Rectal smooth muscle tissue (tissue), 1 donor: ENCODE results near the gene ANKZF1.
A peak's percentile ranks its signal among the peaks of the same experiment; 100 is the strongest.

Experiments used
- H3K27ac ChIP-seq: one replicate; pipeline ENCODE4 v1.7.0; 2013; ENCODE audit warnings: low read depth, low read length, inconsistent platforms
- H3K27me3 ChIP-seq: one replicate; pipeline ENCODE4 v1.7.0; 2013; ENCODE audit warnings: low read length; ENCODE audit not compliant: control insufficient read depth, insufficient read depth
- H3K36me3 ChIP-seq: one replicate; pipeline ENCODE4 v1.7.0; 2013; ENCODE audit warnings: low read length; ENCODE audit not compliant: control insufficient read depth, insufficient read depth
- H3K4me1 ChIP-seq: one replicate; pipeline ENCODE4 v1.7.0; 2013; ENCODE audit warnings: low read length; ENCODE audit not compliant: control insufficient read depth, insufficient read depth
- H3K4me3 ChIP-seq: one replicate; pipeline ENCODE4 v1.7.0; 2013; ENCODE audit warnings: low read length
- H3K9ac ChIP-seq: one replicate; pipeline ENCODE4 v1.7.0; 2013; ENCODE audit warnings: low read length

Gene ANKZF1, protein sequence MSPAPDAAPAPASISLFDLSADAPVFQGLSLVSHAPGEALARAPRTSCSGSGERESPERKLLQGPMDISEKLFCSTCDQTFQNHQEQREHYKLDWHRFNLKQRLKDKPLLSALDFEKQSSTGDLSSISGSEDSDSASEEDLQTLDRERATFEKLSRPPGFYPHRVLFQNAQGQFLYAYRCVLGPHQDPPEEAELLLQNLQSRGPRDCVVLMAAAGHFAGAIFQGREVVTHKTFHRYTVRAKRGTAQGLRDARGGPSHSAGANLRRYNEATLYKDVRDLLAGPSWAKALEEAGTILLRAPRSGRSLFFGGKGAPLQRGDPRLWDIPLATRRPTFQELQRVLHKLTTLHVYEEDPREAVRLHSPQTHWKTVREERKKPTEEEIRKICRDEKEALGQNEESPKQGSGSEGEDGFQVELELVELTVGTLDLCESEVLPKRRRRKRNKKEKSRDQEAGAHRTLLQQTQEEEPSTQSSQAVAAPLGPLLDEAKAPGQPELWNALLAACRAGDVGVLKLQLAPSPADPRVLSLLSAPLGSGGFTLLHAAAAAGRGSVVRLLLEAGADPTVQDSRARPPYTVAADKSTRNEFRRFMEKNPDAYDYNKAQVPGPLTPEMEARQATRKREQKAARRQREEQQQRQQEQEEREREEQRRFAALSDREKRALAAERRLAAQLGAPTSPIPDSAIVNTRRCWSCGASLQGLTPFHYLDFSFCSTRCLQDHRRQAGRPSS

DNA sequence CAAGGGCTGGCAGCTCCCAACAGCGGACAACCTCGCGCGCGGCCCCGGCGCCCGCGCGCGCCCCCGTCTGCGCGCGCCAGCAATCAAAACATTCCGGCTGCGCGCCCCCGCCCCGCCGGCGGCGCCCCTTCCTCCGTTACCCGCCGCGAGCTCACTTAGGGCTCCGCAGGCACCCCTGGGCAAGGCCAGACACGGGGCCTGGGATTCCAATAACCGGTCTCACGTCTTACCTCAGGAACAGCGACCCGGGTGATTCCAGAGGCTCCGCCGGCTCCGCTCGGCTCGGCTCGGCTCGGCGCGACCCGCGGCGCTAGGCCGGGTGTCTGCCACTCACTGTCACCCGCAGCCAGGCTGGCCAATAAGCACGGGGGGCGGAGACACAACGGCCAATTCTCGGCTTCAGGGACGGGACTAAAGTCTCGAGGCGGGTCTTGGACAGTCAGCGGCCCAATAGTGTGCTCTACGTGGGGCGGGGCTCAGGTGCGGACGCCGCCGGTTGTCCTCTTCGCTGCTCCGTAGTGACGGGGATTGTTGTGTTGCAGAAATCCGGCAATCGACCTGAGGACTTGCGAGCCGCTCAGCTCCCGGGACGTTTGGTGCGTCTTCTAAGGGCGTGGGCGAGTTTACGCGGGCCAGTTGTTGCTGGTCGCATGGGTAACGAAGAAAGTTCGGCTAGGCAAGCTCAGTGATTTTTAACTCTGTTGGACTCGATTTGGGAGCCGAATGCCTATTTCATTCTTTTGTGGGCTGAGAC is at the start of gene ANKZF1, which contains the start of gene ATG9A:
TSS of gene ANKZF1 (plus strand) at position 502 of the 754 bp plus-strand sequence. CDS start 452 bp downstream, outside the sequence.
TSS of gene ATG9A (minus strand) at position 332 of the 754 bp plus-strand sequence. CDS start 1,612 bp downstream, outside the sequence.
- Histone ChIP-seq H3K36me3 (peaks cover 35% of the 10 kb centered on the region), H3K27me3 (no peaks in the 10 kb centered on the region), H3K27ac (peak within 1 kb of the TSS; percentile 94), H3K9ac (peak within 1 kb of the TSS; percentile 98), H3K4me3 (peak within 1 kb of the TSS; percentile 96), H3K4me1 (peaks cover 16% of the 10 kb centered on the region)

DNA sequence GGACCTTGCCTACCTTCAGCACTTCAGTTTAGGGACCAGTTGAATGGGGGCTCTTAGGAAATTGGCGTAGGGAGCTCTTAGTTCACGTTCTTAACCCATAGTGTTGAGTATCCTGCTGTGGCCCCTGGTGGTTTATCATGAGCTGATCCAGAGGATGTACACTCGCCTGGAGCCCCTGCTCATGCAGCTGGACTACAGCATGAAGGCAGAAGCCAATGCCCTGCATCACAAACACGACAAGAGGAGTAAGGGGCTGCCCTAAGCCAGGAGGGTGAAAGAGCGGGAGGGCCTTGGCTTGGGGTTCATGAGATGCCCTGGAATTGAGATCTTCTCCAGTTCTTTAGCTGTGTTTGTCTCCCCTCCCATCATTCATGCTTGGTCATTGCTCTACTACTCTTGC is 48.6 kb upstream of the ANKZF1 start:
- no peak overlapping the region for H3K9ac ChIP-seq
- H3K27me3 ChIP-seq, result no peaks in the 10 kb centered on the region
- no peak overlapping the region for H3K27ac ChIP-seq
- H3K36me3 ChIP-seq, result peaks cover 34% of the 10 kb centered on the region
- H3K4me1 ChIP-seq, result peaks cover 10% of the 10 kb centered on the region
- H3K4me3 ChIP-seq, result no peak overlapping the region

DNA sequence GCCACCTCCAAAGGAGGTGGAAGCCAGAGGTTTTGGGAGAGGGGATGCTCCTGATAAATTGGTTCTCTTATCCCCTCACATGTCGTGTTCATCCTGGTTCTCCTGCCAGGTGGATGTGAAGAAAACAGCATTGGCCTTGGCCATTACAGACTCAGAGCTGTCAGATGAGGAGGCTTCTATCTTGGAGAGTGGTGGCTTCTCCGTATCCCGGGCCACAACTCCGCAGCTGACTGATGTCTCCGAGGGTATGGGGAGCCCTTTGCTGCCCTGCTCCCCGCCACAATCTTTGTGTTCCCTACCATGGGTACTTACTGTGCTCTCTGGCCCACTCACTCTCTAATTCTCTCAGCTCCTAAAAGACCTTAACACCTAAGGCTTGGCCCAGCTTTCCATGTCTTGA is 48.1 kb upstream of the ANKZF1 start:
- H3K36me3 ChIP-seq, result peaks cover 34% of the 10 kb centered on the region
- H3K27ac ChIP-seq, result no peak overlapping the region
- H3K9ac ChIP-seq, result no peak overlapping the region
- H3K27me3 ChIP-seq, result no peaks in the 10 kb centered on the region
- no peak overlapping the region for H3K4me3 ChIP-seq
- H3K4me1 ChIP-seq, result peaks cover 10% of the 10 kb centered on the region

DNA sequence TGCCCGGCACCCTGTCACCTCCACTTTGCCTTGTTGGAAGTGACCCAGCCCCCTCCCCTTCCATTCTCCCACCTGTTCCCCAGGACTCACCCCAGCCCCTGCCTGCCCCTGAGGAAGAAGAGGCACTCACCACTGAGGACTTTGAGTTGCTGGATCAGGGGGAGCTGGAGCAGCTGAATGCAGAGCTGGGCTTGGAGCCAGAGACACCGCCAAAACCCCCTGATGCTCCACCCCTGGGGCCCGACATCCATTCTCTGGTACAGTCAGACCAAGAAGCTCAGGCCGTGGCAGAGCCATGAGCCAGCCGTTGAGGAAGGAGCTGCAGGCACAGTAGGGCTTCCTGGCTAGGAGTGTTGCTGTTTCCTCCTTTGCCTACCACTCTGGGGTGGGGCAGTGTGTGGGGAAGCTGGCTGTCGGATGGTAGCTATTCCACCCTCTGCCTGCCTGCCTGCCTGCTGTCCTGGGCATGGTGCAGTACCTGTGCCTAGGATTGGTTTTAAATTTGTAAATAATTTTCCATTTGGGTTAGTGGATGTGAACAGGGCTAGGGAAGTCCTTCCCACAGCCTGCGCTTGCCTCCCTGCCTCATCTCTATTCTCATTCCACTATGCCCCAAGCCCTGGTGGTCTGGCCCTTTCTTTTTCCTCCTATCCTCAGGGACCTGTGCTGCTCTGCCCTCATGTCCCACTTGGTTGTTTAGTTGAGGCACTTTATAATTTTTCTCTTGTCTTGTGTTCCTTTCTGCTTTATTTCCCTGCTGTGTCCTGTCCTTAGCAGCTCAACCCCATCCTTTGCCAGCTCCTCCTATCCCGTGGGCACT is 47.1 kb upstream of the ANKZF1 start:
- Histone ChIP-seq H3K27ac (no peak overlapping the region), H3K4me1 (peaks cover 6% of the 10 kb centered on the region), H3K27me3 (no peaks in the 10 kb centered on the region), H3K4me3 (no peak overlapping the region), H3K9ac (no peak overlapping the region), H3K36me3 (peaks cover 34% of the 10 kb centered on the region)

DNA sequence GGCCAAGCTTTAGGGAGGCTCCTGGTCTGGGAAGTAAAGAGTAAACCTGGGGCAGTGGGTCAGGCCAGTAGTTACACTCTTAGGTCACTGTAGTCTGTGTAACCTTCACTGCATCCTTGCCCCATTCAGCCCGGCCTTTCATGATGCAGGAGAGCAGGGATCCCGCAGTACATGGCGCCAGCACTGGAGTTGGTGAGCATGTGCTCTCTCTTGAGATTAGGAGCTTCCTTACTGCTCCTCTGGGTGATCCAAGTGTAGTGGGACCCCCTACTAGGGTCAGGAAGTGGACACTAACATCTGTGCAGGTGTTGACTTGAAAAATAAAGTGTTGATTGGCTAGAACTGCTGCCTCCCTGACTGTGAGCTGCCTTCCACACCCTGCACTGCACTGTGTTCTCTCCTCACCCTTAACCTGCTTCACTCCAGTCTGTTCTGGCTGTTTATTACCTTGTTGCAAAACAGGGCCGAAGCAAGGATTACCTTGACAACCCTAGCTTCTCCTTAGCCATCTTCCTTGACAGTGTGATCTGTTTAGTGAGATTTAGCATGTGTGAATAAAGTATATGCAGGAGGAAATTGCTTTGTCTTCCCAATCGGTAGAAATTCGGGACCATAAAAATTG is 46.3 kb upstream of the ANKZF1 start:
- H3K4me1 ChIP-seq, result peaks cover 6% of the 10 kb centered on the region
- peaks cover 34% of the 10 kb centered on the region for H3K36me3 ChIP-seq
- no peaks in the 10 kb centered on the region for H3K27me3 ChIP-seq
- H3K27ac ChIP-seq, result no peak overlapping the region
- H3K4me3 ChIP-seq, result no peak overlapping the region
- H3K9ac ChIP-seq, result no peak overlapping the region

DNA sequence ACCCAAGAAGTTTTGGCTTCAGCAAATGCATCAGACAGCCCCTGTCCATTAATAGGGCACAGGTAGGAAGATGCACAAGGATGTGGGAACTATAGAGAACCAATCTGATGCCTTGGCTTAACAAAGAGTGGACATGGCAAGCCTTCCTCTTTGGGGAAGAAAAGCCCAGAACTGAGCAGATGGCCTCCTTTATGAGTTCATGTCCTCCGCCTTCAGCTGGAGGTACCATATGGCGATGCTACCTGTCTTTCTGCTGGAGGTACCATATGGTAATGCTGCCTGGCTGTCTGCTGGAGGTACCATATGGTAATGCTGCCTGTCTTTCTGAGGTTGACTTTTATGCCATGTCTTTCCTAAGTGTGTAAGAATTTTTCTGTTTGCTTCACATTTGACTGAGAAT is 45.5 kb upstream of the ANKZF1 start:
- Histone ChIP-seq H3K4me3 (no peak overlapping the region), H3K27ac (no peak overlapping the region), H3K27me3 (no peaks in the 10 kb centered on the region), H3K9ac (no peak overlapping the region), H3K4me1 (peaks cover under 1% of the 10 kb centered on the region), H3K36me3 (peaks cover 34% of the 10 kb centered on the region)

DNA sequence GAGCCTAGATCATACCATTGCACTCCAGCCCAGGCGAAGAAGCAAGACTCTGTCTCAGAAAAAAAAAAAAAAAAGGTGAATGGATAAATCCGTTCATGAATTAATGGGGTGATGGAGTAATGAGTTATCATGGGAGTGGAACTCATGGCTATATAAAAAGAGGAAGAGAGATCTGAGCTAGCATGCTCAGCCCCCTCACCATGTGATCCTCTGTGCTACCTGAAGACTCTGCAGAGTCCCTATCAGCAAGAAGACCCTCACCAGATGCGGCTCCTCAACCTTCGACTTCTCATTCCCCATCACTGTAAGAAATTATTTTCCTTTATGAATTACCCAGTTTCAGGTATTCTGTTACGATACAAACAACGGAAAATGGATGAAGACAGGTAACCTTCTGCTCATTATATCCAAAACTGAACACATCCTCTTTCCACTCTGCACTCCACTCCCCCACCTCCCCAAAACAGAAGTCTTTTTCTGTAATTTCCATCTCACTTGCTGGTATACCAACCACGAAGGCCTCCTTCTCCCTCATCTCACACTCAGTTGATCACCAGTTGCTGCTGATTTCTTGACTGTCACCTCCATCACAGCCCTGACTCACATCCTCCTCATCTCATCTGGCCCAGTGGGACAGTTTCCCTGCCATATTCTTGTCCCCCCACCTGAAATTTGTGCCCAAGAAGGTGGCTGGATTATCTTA is 42.7 kb upstream of the ANKZF1 start:
- Histone ChIP-seq H3K9ac (no peak overlapping the region), H3K36me3 (peaks cover 17% of the 10 kb centered on the region), H3K27ac (no peak overlapping the region), H3K4me1 (no peaks in the 10 kb centered on the region), H3K27me3 (no peaks in the 10 kb centered on the region), H3K4me3 (no peak overlapping the region)

DNA sequence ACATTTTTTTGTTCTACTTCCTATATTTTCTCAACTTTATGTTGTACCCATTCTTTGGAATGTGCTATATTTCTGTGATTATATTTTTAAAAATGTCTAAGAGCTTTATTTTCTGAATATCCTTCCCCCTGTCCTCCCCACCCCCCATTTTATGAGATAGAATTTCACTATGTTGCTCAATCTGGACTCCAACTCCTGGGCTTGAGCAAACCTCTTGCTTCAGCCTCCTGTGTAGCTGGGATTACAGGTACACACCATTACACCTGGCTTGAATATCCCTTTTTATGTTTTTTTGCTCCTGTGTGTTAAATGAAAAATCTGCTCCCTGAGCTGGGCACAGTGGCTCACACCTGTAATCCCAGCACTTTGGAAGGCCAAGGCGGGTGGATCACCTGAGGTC is 32.2 kb upstream of the ANKZF1 start:
- Histone ChIP-seq H3K27me3 (no peaks in the 10 kb centered on the region), H3K36me3 (no peaks in the 10 kb centered on the region), H3K9ac (no peak overlapping the region), H3K4me1 (no peaks in the 10 kb centered on the region), H3K27ac (no peak overlapping the region), H3K4me3 (no peak overlapping the region)

DNA sequence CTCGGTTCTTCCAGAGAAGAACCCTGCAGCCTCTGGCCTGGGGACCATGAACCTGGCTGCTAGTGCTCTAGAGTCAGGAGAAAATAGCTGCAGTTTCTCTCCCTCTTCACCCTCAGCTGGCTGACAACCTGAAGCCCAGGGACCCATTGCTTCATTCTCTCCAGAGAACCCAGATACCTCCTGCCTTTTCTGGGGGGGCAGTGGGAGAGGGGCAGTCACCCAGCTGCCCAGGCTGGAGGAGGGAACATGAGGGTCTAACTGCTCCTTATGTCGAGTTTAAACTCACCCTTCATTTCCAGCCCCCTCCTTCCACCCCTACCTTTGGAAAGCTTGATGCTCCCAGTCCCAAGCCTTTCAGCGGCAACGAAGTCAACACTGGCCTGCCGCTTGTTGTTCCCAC is 30.6 kb upstream of the ANKZF1 start:
- H3K27me3 ChIP-seq, result no peaks in the 10 kb centered on the region
- no peak overlapping the region for H3K27ac ChIP-seq
- H3K4me1 ChIP-seq, result no peaks in the 10 kb centered on the region
- no peak overlapping the region for H3K9ac ChIP-seq
- H3K4me3 ChIP-seq, result no peak overlapping the region
- H3K36me3 ChIP-seq, result no peaks in the 10 kb centered on the region

DNA sequence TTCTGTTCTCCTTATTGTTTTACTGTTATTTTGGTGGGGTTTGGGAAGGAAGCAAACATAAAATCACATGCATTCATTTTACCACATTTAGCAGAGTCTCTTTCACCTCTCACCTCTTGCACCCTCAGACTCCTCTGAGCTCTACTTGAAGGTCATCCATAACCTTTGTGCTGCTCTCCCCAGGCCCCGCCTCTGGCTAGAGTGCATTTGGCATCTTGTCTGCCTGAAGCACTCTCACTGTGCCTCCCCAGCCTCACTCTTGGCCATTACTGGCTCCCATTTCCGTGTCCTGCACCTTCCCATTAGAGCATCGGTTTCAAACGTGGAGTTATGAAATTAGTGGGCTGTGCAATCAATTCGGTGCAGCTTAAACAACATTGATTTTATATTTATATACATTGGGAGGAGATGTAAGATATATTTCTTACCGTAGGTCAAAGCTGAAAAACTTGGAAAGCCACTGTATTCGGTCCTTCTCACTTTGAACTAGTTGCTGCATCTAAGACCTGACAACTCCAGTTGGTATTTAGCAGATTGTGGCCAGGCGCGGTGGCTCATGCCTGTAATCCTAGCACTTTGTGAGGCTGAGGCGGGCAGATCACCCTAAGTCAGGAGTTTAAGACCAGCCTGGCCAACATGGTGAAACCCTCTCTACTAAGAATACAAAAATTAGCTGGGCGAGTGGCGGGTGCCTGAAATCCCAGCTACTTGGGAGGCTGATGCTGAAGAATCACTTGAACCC is 30.0 kb upstream of the ANKZF1 start:
- no peak overlapping the region for H3K4me3 ChIP-seq
- no peaks in the 10 kb centered on the region for H3K4me1 ChIP-seq
- H3K27me3 ChIP-seq, result no peaks in the 10 kb centered on the region
- H3K36me3 ChIP-seq, result no peaks in the 10 kb centered on the region
- H3K9ac ChIP-seq, result no peak overlapping the region
- H3K27ac ChIP-seq, result no peak overlapping the region
